HG03442 (cell line): ENCODE data around the gene CCL16.

Experiments
- ATAC-seq: cut with Tn5 transposase; IDR thresholded peaks from one replicate; pipeline ENCODE4 v1.9.1; 2021; ENCODE audit warnings: mild to moderate bottlenecking, moderate library complexity; ENCODE audit not compliant: unreplicated experiment

Gene CCL16

GRCh38 chr17:35988164-35988563, 6.9 kb upstream of the CCL16 start:
- ATAC-seq: no peak

GRCh38 chr17:35986643-35987042, 5.3 kb upstream of the CCL16 start, which contains the start of gene CCL14:
TSS of gene CCL14 (minus strand) at chr17:35986729. CDS start at chr17:35986649, 80 bp downstream.
- no peak for ATAC-seq

- no peak for ATAC-seq
Measured at GRCh38 chr17:35984140-35984539, 2.8 kb upstream of the CCL16 start.

DNA sequence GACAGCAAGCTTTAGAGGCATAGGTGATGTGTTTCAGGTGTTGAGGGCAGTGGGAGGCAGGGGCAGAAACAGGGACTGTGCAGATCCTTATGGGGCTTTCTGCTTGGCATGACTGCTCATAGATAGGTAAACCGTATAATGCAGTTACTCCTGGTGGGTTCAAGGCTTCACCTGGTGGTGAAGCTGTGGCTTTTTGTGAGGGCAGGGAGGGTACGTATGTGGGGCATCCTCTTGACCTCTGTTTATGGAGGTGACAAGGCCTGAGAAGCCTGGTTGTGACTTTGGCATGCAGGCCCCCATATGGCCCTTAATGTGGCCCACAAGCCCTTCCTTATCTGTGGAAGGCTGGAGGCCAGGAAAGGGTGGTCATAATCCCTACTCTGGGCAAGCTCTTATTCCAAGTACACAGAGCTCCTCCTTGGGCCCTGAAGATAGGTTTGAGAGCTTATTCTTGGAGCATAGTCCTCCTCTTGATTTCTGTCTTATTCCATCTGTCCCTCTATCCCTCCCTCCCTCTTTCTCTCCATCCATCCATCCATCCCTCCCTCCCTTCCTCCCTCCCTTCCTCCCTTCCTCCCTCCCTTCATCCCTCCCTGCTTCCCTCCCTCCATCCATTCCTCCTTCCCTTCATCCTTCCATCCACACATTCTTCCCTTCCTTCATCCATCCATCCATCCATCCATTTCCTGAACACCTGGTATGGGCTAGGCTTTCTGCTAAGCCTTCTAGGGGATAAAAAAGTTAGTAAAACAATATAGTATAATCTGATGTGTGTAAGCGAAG, 1.3 kb upstream of the CCL16 start:
- no peak for ATAC-seq

- ATAC-seq: no peak
Measured at GRCh38 chr17:35981908-35982330, 622 bp upstream of the CCL16 start.

DNA sequence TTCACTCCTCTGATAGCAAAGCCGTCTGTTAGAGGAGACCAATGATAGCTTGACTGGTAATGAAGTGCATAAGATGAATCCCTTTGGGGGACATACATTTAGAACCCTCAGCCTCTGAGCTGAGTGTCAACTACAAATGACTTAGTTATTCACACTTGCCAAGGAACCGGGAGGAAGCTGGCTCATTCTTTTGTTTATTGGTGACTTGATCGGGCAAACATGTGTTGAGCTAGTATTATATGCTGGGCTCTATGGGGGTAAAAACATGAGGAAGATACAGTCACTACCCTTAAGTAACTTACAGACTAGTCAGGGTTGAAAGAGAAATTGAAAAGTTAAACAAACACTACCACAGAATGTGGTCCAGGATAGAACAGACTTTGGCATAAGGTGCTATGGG, 3.0 kb downstream of the CCL16 start:
- ATAC-seq: no peak

GRCh38 chr17:35977509-35977908, 3.8 kb downstream of the CCL16 start:
- ATAC-seq: no peak

- no peak for ATAC-seq
Measured at GRCh38 chr17:35973333-35974260, 7.7 kb downstream of the CCL16 start.

DNA sequence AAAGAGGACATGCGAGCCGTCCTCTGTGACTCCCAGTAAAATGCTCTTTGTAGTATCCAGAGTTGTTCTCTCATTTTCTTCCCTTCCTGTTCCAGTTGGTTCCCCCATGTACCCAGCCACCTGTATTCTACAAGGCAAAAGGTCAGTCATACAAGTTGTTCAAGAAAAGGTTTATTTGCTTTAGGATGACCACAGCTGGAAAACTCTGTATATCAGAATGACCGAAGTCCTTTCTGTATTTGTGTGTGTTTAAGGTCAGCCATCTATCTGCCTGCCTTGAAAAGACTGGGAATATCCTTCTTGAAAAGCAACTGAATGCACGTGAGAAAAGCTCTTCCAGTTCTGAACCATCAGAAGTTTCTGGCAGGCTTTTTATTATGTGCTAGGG, 8.4 kb downstream of the CCL16 start:
- no peak for ATAC-seq

- ATAC-seq: no peak
Measured at GRCh38 chr17:35972535-35972934, 8.8 kb downstream of the CCL16 start.

DNA sequence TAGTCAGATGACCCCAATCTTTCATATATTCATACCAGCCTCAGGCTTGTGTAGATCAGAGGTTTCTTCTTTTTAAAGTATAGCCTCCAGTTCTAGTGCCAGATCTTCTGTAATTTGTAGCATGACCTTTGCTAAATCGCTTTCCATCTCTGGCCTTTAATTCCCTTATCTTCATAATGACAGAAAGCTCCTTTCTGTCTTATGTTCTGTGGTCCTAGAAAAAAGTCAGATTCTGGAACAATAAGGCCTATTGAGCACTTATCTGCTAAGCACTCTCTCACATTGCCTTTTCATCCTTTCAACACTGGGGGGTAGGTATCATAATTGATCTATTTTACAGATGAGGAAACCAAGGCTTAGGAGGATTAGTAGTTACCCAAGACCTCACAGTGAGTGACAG, 9.2 kb downstream of the CCL16 start:
- ATAC-seq: no peak

GRCh38 chr17:35969558-35970380, 11.5 kb downstream of the CCL16 start:
- no peak for ATAC-seq

DNA sequence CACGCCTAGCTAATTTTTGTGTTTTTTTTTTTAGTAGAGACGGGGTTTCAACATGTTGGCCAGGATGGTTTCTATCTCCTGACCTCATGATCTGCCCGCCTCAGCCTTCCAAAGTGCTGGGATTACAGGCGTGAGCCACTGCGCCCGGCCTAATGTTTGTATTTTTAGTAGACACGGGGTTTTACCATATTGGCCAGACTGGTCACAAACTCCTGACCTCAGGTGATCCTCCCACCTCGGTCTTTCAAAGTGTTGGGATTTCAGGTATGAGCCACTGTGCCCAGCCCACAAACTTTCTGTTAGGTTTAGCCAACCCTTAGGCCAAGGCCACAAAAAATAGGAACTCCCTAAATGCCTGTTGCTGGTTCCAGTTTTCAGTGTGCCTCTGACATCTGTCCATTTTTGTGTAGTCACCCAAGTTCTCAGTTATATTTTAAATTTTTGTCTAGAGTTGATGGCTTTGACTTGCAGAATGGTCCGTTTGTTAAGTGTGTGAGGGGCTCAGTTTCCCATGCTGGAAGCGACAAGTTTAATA, 12.7 kb downstream of the CCL16 start:
- ATAC-seq: no peak

- no peak for ATAC-seq
Measured at GRCh38 chr17:35965272-35965671, 16.0 kb downstream of the CCL16 start.

- ATAC-seq: no peak
Measured at GRCh38 chr17:35963663-35964062, 17.6 kb downstream of the CCL16 start.

DNA sequence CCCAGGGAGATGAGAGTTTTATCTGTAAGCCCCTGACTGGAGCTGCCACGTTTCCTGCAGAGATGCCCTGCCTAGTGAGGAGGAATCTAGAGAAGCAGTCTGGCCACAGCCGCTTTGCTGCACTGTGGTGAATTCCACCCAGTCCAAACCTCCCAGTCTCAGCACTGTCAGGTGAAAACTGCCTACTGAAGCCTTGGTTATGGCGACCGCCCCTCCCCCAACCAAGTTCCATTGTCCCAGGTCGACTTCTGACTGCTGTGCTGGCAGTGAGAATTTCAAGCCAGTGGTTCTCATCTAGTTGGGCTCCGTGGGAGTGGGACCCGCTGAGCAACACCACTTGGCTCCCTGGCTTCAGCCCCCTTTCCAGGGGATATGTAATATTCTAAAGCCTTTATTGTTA, 27.6 kb downstream of the CCL16 start:
- ATAC-seq: no peak

DNA sequence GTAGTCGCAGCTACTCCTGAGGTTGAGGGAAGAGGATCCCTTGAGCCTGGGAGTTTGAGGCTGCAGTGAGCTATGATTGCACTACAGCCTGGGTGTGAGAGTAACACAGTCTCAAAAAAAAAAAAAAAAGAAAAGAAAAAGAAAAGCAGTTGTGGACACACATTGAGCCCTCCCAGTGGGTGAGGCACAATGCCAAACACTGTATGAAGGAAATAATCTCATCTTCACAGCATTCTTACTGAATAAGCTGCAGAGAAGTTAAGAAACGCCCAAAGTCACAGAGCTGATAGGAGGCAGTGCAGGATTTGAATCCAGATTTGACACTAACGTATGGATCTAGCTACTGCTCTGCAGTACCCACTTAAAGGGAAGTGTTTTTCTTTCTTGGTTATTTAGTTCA, 31.9 kb downstream of the CCL16 start:
- no peak for ATAC-seq

DNA sequence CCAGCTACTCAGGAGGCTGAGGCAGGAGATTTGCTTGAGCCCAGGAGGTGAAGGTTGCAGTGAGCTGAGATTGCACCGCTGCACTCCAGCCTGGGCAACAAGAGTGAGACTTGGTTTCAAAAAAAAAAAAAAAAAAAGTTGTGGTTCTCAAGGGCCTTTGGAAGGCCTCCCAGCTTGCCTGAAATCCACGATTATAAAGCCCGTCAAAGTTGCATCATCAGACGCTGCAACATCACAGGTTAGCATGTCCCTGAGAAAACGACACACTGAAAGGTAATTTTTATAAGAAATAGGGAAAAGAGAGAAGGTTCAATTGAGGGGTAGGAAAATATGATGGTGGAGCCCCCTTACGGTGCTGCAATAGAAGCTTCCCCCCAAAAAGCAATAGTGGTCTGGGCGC, 33.2 kb downstream of the CCL16 start:
- no peak for ATAC-seq

- ATAC-seq: no peak
Measured at GRCh38 chr17:35947156-35947585, 34.1 kb downstream of the CCL16 start.

- ATAC-seq: no peak
Measured at GRCh38 chr17:35944151-35944550, 37.1 kb downstream of the CCL16 start.

GRCh38 chr17:35943537-35943936, 37.8 kb downstream of the CCL16 start, which contains the start of gene LYZL6:
TSS of gene LYZL6 (minus strand) at chr17:35943713. CDS start at chr17:35939356, 4,357 bp downstream.
- no peak for ATAC-seq
